GM13977 (cell line): ENCODE results near the gene TENM3.

Experiments
- DNase-seq: peaks from one replicate; pipeline ENCODE4 v3.0.0; 2012; ENCODE audit warnings: low spot score
- CTCF ChIP-seq: IDR thresholded peaks from 2 replicates; pipeline ENCODE4 v1.5.1; 2012; ENCODE audit warnings: mild to moderate bottlenecking, control low read depth; ENCODE audit not compliant: insufficient read depth; ENCODE audit errors: extremely low read depth, missing control alignments
- in situ Hi-C: fragments of 300-500 bp; cut with MboI; formaldehyde crosslinking; loops from one replicate; pipeline ENCODE4 v1.12.0; 2022; ENCODE audit warnings: low sequenced_read_pairs, low pct_unique_long_range_greater_than_20kb, mixed read lengths, inconsistent platforms; ENCODE audit not compliant: unreplicated experiment

TENM3 gene

GRCh38 chr4:182700362-182701160 is 457.4 kb downstream of the TENM3 start:
- TF ChIP-seq CTCF, result no peak
- no peak for DNase-seq
- in situ Hi-C loops, result no loop called here

GRCh38 chr4:182704077-182704476 is 460.9 kb downstream of the TENM3 start:
- in situ Hi-C loops, result no loop called here
- TF ChIP-seq CTCF, result no peak
- no peak for DNase-seq

- TF ChIP-seq CTCF, result no peak
- no peak for DNase-seq
Measured at GRCh38 chr4:182704948-182705347, 461.7 kb downstream of the TENM3 start.

GRCh38 chr4:182705389-182705788 is 462.2 kb downstream of the TENM3 start:
- no peak for DNase-seq
- in situ Hi-C loops, result no loop called here
- TF ChIP-seq CTCF, result no peak

More at GRCh38 chr4:182704948-182705347, 461.7 kb downstream of the TENM3 start:
- in situ Hi-C loops, result no loop called here

GRCh38 chr4:182711211-182711610 is 468.0 kb downstream of the TENM3 start:
- in situ Hi-C loops, result no loop called here
- DNase-seq, result no peak

GRCh38 chr4:182715548-182715947 is 472.3 kb downstream of the TENM3 start:
- DNase-seq, result no peak

More at GRCh38 chr4:182711211-182711610, 468.0 kb downstream of the TENM3 start:
- TF ChIP-seq CTCF, result no peak

More at GRCh38 chr4:182715548-182715947, 472.3 kb downstream of the TENM3 start:
- in situ Hi-C loops, result no loop called here
- TF ChIP-seq CTCF, result no peak
